HG03196 (cell line): ENCODE measurements around the gene TMEM164.

Experiments
- ATAC-seq: cut with Tn5 transposase; IDR thresholded peaks from one replicate; pipeline ENCODE4 v1.9.1; 2021; ENCODE audit not compliant: unreplicated experiment

Gene TMEM164

GRCh38 chrX:110066488-110067225 lies 63.7 kb downstream of the TMEM164 start:
- ATAC-seq, result no peak

GRCh38 chrX:110070970-110071369 lies 68.1 kb downstream of the TMEM164 start:
- no peak for ATAC-seq

- ATAC-seq, result no peak
Observed at GRCh38 chrX:110081320-110081719, 78.4 kb downstream of the TMEM164 start.

- ATAC-seq, result no peak
Observed at GRCh38 chrX:110081740-110082139, 78.8 kb downstream of the TMEM164 start.

GRCh38 chrX:110082161-110082560 lies 79.2 kb downstream of the TMEM164 start:
- ATAC-seq, result no peak

GRCh38 chrX:110086162-110086915 lies 83.4 kb downstream of the TMEM164 start:
- no peak for ATAC-seq

- no peak for ATAC-seq
Observed at GRCh38 chrX:110086916-110087484, 84.1 kb downstream of the TMEM164 start.

- ATAC-seq, result no peak
Observed at GRCh38 chrX:110087485-110088356, 84.8 kb downstream of the TMEM164 start.

- ATAC-seq, result no peak
Observed at GRCh38 chrX:110089656-110090403, 86.9 kb downstream of the TMEM164 start.

- no peak for ATAC-seq
Observed at GRCh38 chrX:110097920-110098319, 95.0 kb downstream of the TMEM164 start.

- ATAC-seq, result no peak
Observed at GRCh38 chrX:110103344-110103743, 100.4 kb downstream of the TMEM164 start.

- no peak for ATAC-seq
Observed at GRCh38 chrX:110104078-110104477, 101.2 kb downstream of the TMEM164 start.

- no peak for ATAC-seq
Observed at GRCh38 chrX:110108381-110108821, 105.5 kb downstream of the TMEM164 start.

- ATAC-seq, result no peak
Observed at GRCh38 chrX:110114260-110114776, 111.4 kb downstream of the TMEM164 start.

GRCh38 chrX:110116066-110116980 lies 113.4 kb downstream of the TMEM164 start:
- no peak for ATAC-seq

- no peak for ATAC-seq
Observed at GRCh38 chrX:110118530-110118929, 115.6 kb downstream of the TMEM164 start.

- ATAC-seq, result no peak
Observed at GRCh38 chrX:110119480-110119879, 116.6 kb downstream of the TMEM164 start.

- ATAC-seq, result no peak
Observed at GRCh38 chrX:110120025-110120424, 117.1 kb downstream of the TMEM164 start.

GRCh38 chrX:110123331-110123782 lies 120.4 kb downstream of the TMEM164 start:
- no peak for ATAC-seq
